H9 (cell line): ENCODE measurements around the gene ZNF275. TPM values are rescaled to one million over a fixed set of nuclear protein-coding genes. Genes with fewer than 3 reads are reported as not detected.

Experiments
- DNase-seq: peaks from one replicate; pipeline ENCODE4 v3.0.0-alpha.2; 2017
- H2AFZ ChIP-seq: one replicate; pipeline ENCODE4 v1.6.1; 2013; ENCODE audit warnings: mild to moderate bottlenecking, low read length, control low read depth, moderate library complexity
- H2AK5ac ChIP-seq: 2 replicates; pipeline ENCODE4 v1.6.1; 2013; ENCODE audit warnings: low read length, control low read depth, mixed read lengths; ENCODE audit not compliant: insufficient read length
- H2BK120ac ChIP-seq: one replicate; pipeline ENCODE4 v1.6.1; 2013; ENCODE audit warnings: low read depth, mild to moderate bottlenecking, low read length, control low read depth, inconsistent platforms; ENCODE audit not compliant: poor library complexity, severe bottlenecking
- H2BK12ac ChIP-seq: 2 replicates; pipeline ENCODE4 v1.6.1; 2013; ENCODE audit warnings: low read length, control low read depth, mixed read lengths, low read depth; ENCODE audit not compliant: insufficient read length
- H2BK15ac ChIP-seq: 2 replicates; pipeline ENCODE4 v1.6.1; 2013; ENCODE audit warnings: low read depth, low read length, control low read depth
- H2BK20ac ChIP-seq: one replicate; pipeline ENCODE4 v1.6.1; 2013; ENCODE audit warnings: low read depth, mild to moderate bottlenecking, low read length, control low read depth, inconsistent platforms; ENCODE audit not compliant: poor library complexity, severe bottlenecking
- H2BK5ac ChIP-seq: 2 replicates; pipeline ENCODE4 v1.6.1; 2013; ENCODE audit warnings: low read length, control low read depth, mixed read lengths; ENCODE audit not compliant: insufficient read length
- H3K14ac ChIP-seq: 2 replicates; pipeline ENCODE4 v1.6.1; 2013; ENCODE audit warnings: low read length, control low read depth; ENCODE audit not compliant: insufficient read depth
- H3K18ac ChIP-seq: 2 replicates; pipeline ENCODE4 v1.6.1; 2013; ENCODE audit warnings: low read depth, mild to moderate bottlenecking, mixed read lengths, low read length, control low read depth; ENCODE audit not compliant: insufficient read length
- H3K23ac ChIP-seq: 2 replicates; pipeline ENCODE4 v1.6.1; 2013; ENCODE audit warnings: low read length, control low read depth, mixed read lengths, low read depth; ENCODE audit not compliant: insufficient read length
- H3K23me2 ChIP-seq: 2 replicates; pipeline ENCODE4 v1.6.1; 2013; ENCODE audit warnings: low read depth, mild to moderate bottlenecking, mixed read lengths, low read length, control low read depth; ENCODE audit not compliant: insufficient read length, poor library complexity, severe bottlenecking
- H3K27ac ChIP-seq: 2 replicates; pipeline ENCODE4 v1.5.1; 2013; ENCODE audit warnings: low read length, control low read depth, mixed read lengths, low read depth; ENCODE audit not compliant: insufficient read length
- H3K27me3 ChIP-seq: 2 replicates; pipeline ENCODE4 v1.6.1; 2013; ENCODE audit warnings: low read length, control low read depth, inconsistent platforms; ENCODE audit not compliant: insufficient read depth
- H3K4ac ChIP-seq: 2 replicates; pipeline ENCODE4 v1.6.1; 2013; ENCODE audit warnings: low read depth, mild to moderate bottlenecking, control low read depth, inconsistent platforms, low read length, moderate library complexity
- H3K4me1 ChIP-seq: 2 replicates; pipeline ENCODE4 v1.6.1; 2013; ENCODE audit warnings: low read length, control low read depth, inconsistent platforms; ENCODE audit not compliant: insufficient read depth
- H3K4me2 ChIP-seq: 2 replicates; pipeline ENCODE4 v1.6.1; 2013; ENCODE audit warnings: low read length, control low read depth, mixed read lengths; ENCODE audit not compliant: insufficient read length, insufficient read depth
- H3K56ac ChIP-seq: 2 replicates; pipeline ENCODE4 v1.6.1; 2013; ENCODE audit warnings: low read depth, mild to moderate bottlenecking, mixed read lengths, low read length, control low read depth; ENCODE audit not compliant: insufficient read length
- H3K79me1 ChIP-seq: 2 replicates; pipeline ENCODE4 v1.6.1; 2013; ENCODE audit warnings: low read depth, mild to moderate bottlenecking, moderate library complexity, low read length, control low read depth, inconsistent platforms; ENCODE audit not compliant: insufficient read depth, poor library complexity, severe bottlenecking
- H3K79me2 ChIP-seq: 2 replicates; pipeline ENCODE4 v1.6.1; 2013; ENCODE audit warnings: low read length, control low read depth, inconsistent platforms; ENCODE audit not compliant: insufficient read depth
- H3K9ac ChIP-seq: 2 replicates; pipeline ENCODE4 v1.6.1; 2013; ENCODE audit warnings: low read length, control low read depth, mixed read lengths; ENCODE audit not compliant: insufficient read length; ENCODE audit errors: extremely low read depth
- H3K9me3 ChIP-seq: one replicate; pipeline ENCODE4 v1.6.1; 2013; ENCODE audit warnings: low read depth, low read length, inconsistent platforms; ENCODE audit not compliant: control insufficient read depth
- H3T11ph ChIP-seq: one replicate; pipeline ENCODE4 v1.6.1; 2013; ENCODE audit warnings: mild to moderate bottlenecking, low read length, control low read depth, inconsistent platforms
- H4K20me1 ChIP-seq: one replicate; pipeline ENCODE4 v1.6.1; 2013; ENCODE audit not compliant: control insufficient read depth, insufficient read length, insufficient read depth
- H4K5ac ChIP-seq: 2 replicates; pipeline ENCODE4 v1.6.1; 2013; ENCODE audit warnings: low read depth, mild to moderate bottlenecking, mixed read lengths, low read length, control low read depth; ENCODE audit not compliant: insufficient read length
- H4K8ac ChIP-seq: replicated peaks from 2 replicates; pipeline ENCODE4 v1.6.1; 2013; ENCODE audit warnings: low read length, control low read depth, mixed read lengths, low read depth; ENCODE audit not compliant: insufficient read length
- H4K91ac ChIP-seq: 2 replicates; pipeline ENCODE4 v1.6.1; 2013; ENCODE audit warnings: low read depth, mild to moderate bottlenecking, moderate library complexity, mixed read lengths, low read length, control low read depth; ENCODE audit not compliant: insufficient read length
- H3K27ac Mint-ChIP-seq, 3 experiments: 2 replicates in 2 of 3; 3 replicates in 1 of 3; pipeline ENCODE4 v1.8.0; 2020 to 2021; ENCODE audit warnings: mixed read lengths in 3 of 3, mild to moderate bottlenecking in 1 of 3, moderate library complexity in 1 of 3
- H3K27me3 Mint-ChIP-seq: 2 replicates; pipeline ENCODE4 v1.8.0; 2021; ENCODE audit warnings: low read depth, mild to moderate bottlenecking, moderate library complexity, mixed read lengths
- H3K36me3 Mint-ChIP-seq, 3 experiments: 2 replicates in 2 of 3; 3 replicates in 1 of 3; pipeline ENCODE4 v1.8.0; 2020 to 2021; ENCODE audit warnings: low read depth in 3 of 3, mixed read lengths in 3 of 3; ENCODE audit not compliant: insufficient read depth in 1 of 3
- H3K4me1 Mint-ChIP-seq, 2 experiments: 2 replicates each; pipeline ENCODE4 v1.8.0; 2020; ENCODE audit warnings: mixed read lengths in 2 of 2
- H3K4me3 Mint-ChIP-seq, 2 experiments: 2 replicates in 1 of 2; 3 replicates in 1 of 2; pipeline ENCODE4 v1.8.0; 2020 to 2021; ENCODE audit warnings: mild to moderate bottlenecking in 2 of 2, mixed read lengths in 2 of 2, moderate library complexity in 1 of 2
- H3K9me3 Mint-ChIP-seq, 2 experiments: 2 replicates in 1 of 2; 3 replicates in 1 of 2; pipeline ENCODE4 v1.8.0; 2020; ENCODE audit warnings: mild to moderate bottlenecking in 2 of 2, mixed read lengths in 2 of 2, moderate library complexity in 1 of 2
- WGBS: extraction: QIAGEN DNeasy Blood & Tissue Kit; methylation state at CpG from one replicate; pipeline ENCODE4 v1.1.7; 2013; ENCODE audit warnings: missing lambda C conversion rate, low lambda C conversion rate, mixed read lengths; ENCODE audit not compliant: insufficient read length; ENCODE audit errors: extremely low coverage; 5-methylcytosine and 5-hydroxymethylcytosine counted together
- total RNA-seq: library from RNA; stranded (reverse); gene quantifications from 2 replicates; pipeline ENCODE4 v1.2.1, GENCODE V29; 2021
- TF ChIP-seq, protein P1 (sequence below): fragments of 200-600 bp; sonication (generic); conservative IDR thresholded peaks from 3 replicates; pipeline ENCODE4 v1.8.0; 2021; ENCODE audit warnings: antibody characterized with exemption, mild to moderate bottlenecking

The ZNF275 gene
- total RNA-seq, 1 experiment from 2014 or later = 11.8 TPM

- H3K9me3 Mint-ChIP-seq = peaks cover 80 to 91% of the 10 kb centered on the region in 2 experiments
- Histone ChIP-seq H2BK15ac (no peak overlapping the region), H3K9me3 (peaks cover 66% of the 10 kb centered on the region), H2AK5ac (no peak overlapping the region), H3K4me2 (no peak overlapping the region), H4K8ac (no peak overlapping the region), H2BK20ac (no peak overlapping the region), H2BK120ac (no peak overlapping the region), H3T11ph (no peak overlapping the region), H2BK12ac (no peak overlapping the region), H3K4me1 (no peaks in the 10 kb centered on the region), H2BK5ac (no peak overlapping the region), H4K20me1 (no peaks in the 10 kb centered on the region), H4K91ac (no peak overlapping the region), H3K18ac (no peak overlapping the region), H3K9ac (no peak overlapping the region), H3K23me2 (no peaks in the 10 kb centered on the region), H2AFZ (no peak overlapping the region), H3K23ac (no peak overlapping the region), H3K27me3 (no peaks in the 10 kb centered on the region), H3K79me2 (no peaks in the 10 kb centered on the region), H4K5ac (no peak overlapping the region), H3K56ac (no peak overlapping the region), H3K4ac (no peak overlapping the region), H3K27ac (no peak overlapping the region), H3K79me1 (no peaks in the 10 kb centered on the region), H3K14ac (no peak overlapping the region)
- no CpG with 5 or more reads among the region's 12 CpGs for WGBS
- peak; percentile 49 for DNase-seq
- H3K27ac Mint-ChIP-seq = no peak overlapping the region
- peaks cover 19 to 55% (median 33%) of the 10 kb centered on the region in 3 experiments for H3K36me3 Mint-ChIP-seq
- no peak overlapping the region; a peak in 1 of 5 replicates for H3K4me3 Mint-ChIP-seq
- H3K4me1 Mint-ChIP-seq = peaks cover 6% of the 10 kb centered on the region in 2 experiments; a peak in 2 of 4 replicates
- TF ChIP-seq, protein P1, sequence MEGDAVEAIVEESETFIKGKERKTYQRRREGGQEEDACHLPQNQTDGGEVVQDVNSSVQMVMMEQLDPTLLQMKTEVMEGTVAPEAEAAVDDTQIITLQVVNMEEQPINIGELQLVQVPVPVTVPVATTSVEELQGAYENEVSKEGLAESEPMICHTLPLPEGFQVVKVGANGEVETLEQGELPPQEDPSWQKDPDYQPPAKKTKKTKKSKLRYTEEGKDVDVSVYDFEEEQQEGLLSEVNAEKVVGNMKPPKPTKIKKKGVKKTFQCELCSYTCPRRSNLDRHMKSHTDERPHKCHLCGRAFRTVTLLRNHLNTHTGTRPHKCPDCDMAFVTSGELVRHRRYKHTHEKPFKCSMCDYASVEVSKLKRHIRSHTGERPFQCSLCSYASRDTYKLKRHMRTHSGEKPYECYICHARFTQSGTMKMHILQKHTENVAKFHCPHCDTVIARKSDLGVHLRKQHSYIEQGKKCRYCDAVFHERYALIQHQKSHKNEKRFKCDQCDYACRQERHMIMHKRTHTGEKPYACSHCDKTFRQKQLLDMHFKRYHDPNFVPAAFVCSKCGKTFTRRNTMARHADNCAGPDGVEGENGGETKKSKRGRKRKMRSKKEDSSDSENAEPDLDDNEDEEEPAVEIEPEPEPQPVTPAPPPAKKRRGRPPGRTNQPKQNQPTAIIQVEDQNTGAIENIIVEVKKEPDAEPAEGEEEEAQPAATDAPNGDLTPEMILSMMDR = peak; percentile 36; the same call in 2 of the 3 replicates
- H3K27me3 Mint-ChIP-seq = peaks cover 3% of the 10 kb centered on the region; the same call in 1 of the 2 replicates
These were observed 19.5 kb downstream of the ZNF275 start for GRCh38 chrX:153353416-153353815.
